Epithelial cell of esophagus (primary cell): ENCODE results near the gene POLR1B.
"Not testable (repeated sequence)": the region's sequence is repeated elsewhere in the genome, so short reads cannot be mapped to it uniquely, and the experiment has no call there.

Experiments
- DNase-seq: peaks from one replicate; pipeline ENCODE4 v3.0.0; 2010; ENCODE audit warnings: low read depth
- H3K4me3 ChIP-seq: 2 replicates; pipeline ENCODE4 v1.5.1; 2011; ENCODE audit warnings: mild to moderate bottlenecking, low read length, control low read depth
- CTCF ChIP-seq: IDR thresholded peaks from 2 replicates; pipeline ENCODE4 v1.5.1; 2011; ENCODE audit warnings: low read depth, mild to moderate bottlenecking, low read length, control low read depth, inconsistent platforms; ENCODE audit not compliant: insufficient read depth; ENCODE audit errors: missing control alignments

Gene POLR1B

DNA sequence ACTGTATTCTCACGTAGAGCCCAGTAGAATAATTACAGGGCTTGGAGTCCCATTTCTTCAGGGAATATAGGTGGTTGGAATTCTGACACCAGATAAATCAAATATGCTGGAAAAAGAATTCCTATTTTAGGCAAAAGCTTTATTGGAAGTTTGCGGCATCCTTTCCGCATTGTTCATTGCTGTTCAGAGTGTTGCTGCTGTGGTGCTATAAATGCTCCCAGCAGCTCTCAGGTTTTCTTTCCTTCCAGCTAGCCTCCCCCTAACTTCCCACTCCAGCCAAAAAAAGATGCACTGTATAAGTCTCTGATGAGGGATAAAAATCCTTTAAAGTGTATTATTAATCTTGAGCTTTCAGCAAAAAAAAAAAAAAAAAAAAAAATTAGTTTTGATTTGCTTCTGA, 25.5 kb upstream of the POLR1B start:
- no peak overlapping the region for H3K4me3 ChIP-seq
- no peak for TF ChIP-seq CTCF
- DNase-seq, result no peak

DNA sequence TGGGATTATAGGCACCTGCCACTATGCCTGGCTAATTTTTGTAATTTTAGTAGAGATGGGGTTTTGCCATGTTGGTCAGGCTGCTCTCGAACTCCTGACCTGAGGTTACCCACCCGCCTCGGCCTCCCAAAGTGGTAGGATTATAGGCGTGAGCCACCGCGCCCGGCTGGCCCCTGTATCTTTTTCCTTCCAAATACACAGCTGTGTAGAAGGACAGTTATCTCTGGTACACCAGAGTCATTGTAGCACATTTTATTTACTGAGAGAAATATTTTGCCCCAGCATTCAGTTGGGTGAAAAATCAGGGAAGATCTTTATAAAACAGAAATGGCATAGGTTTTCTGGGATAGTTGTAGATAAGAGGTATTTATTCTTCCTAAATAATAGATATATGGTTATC, 23.5 kb upstream of the POLR1B start:
- H3K4me3 ChIP-seq, result no peak overlapping the region
- DNase-seq, result no peak
- TF ChIP-seq CTCF, result no peak

DNA sequence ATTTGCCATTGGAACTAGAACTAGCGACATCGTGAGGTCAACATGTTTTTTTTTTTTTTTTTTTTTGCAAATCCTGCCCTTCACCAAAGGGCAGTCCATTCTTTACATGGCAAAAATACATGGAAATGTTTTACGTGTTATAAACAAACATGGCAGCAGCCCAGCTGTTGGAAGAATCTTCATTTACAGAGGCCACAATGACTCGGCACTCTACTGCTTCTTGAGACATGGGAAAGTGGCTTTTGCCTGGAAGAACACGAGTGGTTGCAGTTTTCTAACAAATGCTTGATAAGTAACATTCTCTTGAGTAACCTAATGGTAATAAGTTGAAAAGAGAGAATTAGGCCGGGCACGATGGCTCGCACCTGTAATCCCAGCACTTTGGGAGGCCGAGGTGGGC, 22.8 kb upstream of the POLR1B start:
- TF ChIP-seq CTCF, result no peak
- no peak for DNase-seq
- no peak overlapping the region for H3K4me3 ChIP-seq

- DNase-seq, result no peak
- no peak for TF ChIP-seq CTCF
- no peak overlapping the region for H3K4me3 ChIP-seq
Observed at GRCh38 chr2:112520234-112520783, 22.0 kb upstream of the POLR1B start.

GRCh38 chr2:112523291-112523777, 18.9 kb upstream of the POLR1B start:
- no peak for TF ChIP-seq CTCF
- DNase-seq, result no peak
- no peak overlapping the region for H3K4me3 ChIP-seq

DNA sequence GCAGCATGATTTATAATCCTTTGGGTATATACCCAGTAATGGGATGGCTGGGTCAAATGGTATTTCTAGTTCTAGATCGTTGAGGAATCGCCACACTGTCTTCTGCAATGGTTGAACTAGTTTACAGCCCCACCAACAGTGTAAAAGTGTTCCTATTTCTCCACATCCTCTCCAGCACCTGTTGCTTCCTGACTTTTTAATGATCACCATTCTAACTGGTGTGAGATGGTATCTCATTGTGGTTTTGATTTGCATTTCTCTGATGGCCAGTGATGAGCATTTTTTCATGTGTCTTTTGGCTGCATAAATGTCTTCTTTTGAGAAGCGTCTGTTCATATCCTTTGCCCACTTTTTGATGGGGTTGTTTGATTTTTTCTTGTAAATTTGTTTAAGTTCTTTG, 18.0 kb upstream of the POLR1B start:
- not testable (repeated sequence) for DNase-seq, H3K4me3 ChIP-seq

DNA sequence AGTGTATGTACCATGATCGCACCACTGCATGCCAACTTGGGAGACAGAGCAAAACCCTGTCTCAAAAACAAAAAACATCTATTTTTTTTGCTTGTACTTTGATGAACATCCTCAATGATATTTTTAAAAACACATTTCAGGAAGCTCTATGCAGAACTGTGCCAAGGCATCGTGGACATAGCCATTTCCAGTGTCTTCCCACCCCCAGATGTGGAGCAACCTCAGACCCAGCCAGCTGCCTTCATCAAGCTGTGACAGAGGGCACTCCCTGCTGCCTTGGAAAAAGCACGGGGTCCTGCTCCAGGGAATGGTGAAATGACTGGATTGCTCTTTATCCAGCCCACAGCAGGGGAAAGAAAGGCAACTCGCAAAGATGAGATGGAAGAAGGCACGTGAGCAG, 13.7 kb upstream of the POLR1B start:
- no peak for TF ChIP-seq CTCF
- no peak for DNase-seq
- H3K4me3 ChIP-seq, result no peak overlapping the region
